PFSK-1 (cell line): ENCODE measurements around the gene GNAI1.

ENCODE experiments used
- FOXP2 ChIP-seq: optimal IDR thresholded peaks from 2 replicates; pipeline ENCODE3; 2011; ENCODE audit warnings: borderline replicate concordance, control low read depth, inconsistent platforms; ENCODE audit not compliant: insufficient read depth; ENCODE audit errors: extremely low read length, extremely low read depth
- POLR2AphosphoS5 ChIP-seq: IDR thresholded peaks from 2 replicates; pipeline ENCODE4 v1.6.1; 2012; ENCODE audit warnings: low read depth, mild to moderate bottlenecking, control low read depth, low read length, moderate library complexity
- REST ChIP-seq, 2 experiments: IDR thresholded peaks; 2 replicates each; pipeline versions ENCODE4 v1.6.1 to v1.8.0; 2011 to 2012; ENCODE audit warnings: low read depth in 2 of 2, low read length in 2 of 2, control low read depth in 1 of 2, inconsistent platforms in 1 of 2, mild to moderate bottlenecking in 1 of 2, moderate library complexity in 1 of 2; ENCODE audit not compliant: insufficient read depth in 1 of 2
- SIN3A ChIP-seq: IDR thresholded peaks from 2 replicates; pipeline ENCODE4 v1.6.1; 2012; ENCODE audit warnings: mild to moderate bottlenecking, low read length, moderate library complexity, borderline replicate concordance; ENCODE audit not compliant: insufficient read depth
- TAF1 ChIP-seq: IDR thresholded peaks from 2 replicates; pipeline ENCODE4 v1.6.1; 2012; ENCODE audit warnings: low read length, control low read depth, borderline replicate concordance; ENCODE audit not compliant: insufficient read depth

DNA sequence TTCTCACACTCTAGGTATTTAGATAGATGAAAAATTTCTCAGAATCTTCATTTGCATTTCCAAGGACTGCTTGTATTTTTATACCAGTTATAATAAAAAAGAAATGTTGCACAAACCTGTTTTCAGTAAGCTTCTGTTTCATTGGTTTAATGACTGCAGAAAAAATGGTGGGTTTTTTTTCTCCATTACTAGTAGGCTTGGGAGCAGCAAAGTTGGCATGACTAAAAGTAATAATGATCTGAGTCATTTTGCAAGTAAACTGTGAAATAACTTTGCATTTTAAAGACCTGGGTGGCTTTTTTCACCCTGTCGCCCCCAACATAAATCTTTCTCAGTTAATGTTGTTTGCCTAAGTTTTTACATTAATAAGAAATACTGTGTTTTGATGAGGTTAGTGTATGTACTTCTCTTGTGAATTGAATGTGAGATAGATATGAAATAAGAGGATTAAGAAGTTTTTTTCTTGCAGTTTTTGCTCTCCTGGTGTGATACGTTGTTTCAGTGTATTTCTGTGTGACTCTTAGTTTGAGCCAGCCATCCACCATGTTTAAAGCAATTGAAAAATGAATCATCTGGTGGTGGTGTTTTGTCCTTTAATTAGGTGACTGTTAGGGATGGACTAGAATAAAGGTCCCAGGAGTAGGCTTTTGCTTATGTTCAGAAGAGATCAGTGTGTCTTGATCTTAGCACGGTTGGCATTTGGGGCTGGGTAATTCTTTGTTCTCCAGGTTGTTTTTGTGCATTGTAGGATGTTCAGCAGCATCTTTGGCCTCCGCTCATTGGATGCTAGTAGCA is 1.8 kb downstream of the GNAI1 start:
- TF ChIP-seq POLR2AphosphoS5, result no peak
- TF ChIP-seq TAF1, result no peak
- TF ChIP-seq REST (IDR thresholded peaks at IDR 0.05; ENCODE audit: insufficient read depth in 1 of 2, low read depth in 2 of 2, low read length in 2 of 2), result no peak
- TF ChIP-seq FOXP2, result no peak
- no peak for TF ChIP-seq SIN3A
